H9 (cell line): ENCODE results near the gene GRIK1. TPM values are rescaled to one million over a fixed set of nuclear protein-coding genes. Genes with fewer than 3 reads are reported as not detected.

Experiments used
- DNase-seq: peaks from one replicate; pipeline ENCODE4 v3.0.0-alpha.2; 2017
- H2AFZ ChIP-seq: one replicate; pipeline ENCODE4 v1.6.1; 2013; ENCODE audit warnings: mild to moderate bottlenecking, low read length, control low read depth, moderate library complexity
- H2AK5ac ChIP-seq: 2 replicates; pipeline ENCODE4 v1.6.1; 2013; ENCODE audit warnings: low read length, control low read depth, mixed read lengths; ENCODE audit not compliant: insufficient read length
- H2BK120ac ChIP-seq: one replicate; pipeline ENCODE4 v1.6.1; 2013; ENCODE audit warnings: low read depth, mild to moderate bottlenecking, low read length, control low read depth, inconsistent platforms; ENCODE audit not compliant: poor library complexity, severe bottlenecking
- H2BK12ac ChIP-seq: 2 replicates; pipeline ENCODE4 v1.6.1; 2013; ENCODE audit warnings: low read length, control low read depth, mixed read lengths, low read depth; ENCODE audit not compliant: insufficient read length
- H2BK15ac ChIP-seq: 2 replicates; pipeline ENCODE4 v1.6.1; 2013; ENCODE audit warnings: low read depth, low read length, control low read depth
- H2BK20ac ChIP-seq: one replicate; pipeline ENCODE4 v1.6.1; 2013; ENCODE audit warnings: low read depth, mild to moderate bottlenecking, low read length, control low read depth, inconsistent platforms; ENCODE audit not compliant: poor library complexity, severe bottlenecking
- H2BK5ac ChIP-seq: 2 replicates; pipeline ENCODE4 v1.6.1; 2013; ENCODE audit warnings: low read length, control low read depth, mixed read lengths; ENCODE audit not compliant: insufficient read length
- H3K14ac ChIP-seq: 2 replicates; pipeline ENCODE4 v1.6.1; 2013; ENCODE audit warnings: low read length, control low read depth; ENCODE audit not compliant: insufficient read depth
- H3K18ac ChIP-seq: 2 replicates; pipeline ENCODE4 v1.6.1; 2013; ENCODE audit warnings: low read depth, mild to moderate bottlenecking, mixed read lengths, low read length, control low read depth; ENCODE audit not compliant: insufficient read length
- H3K23ac ChIP-seq: 2 replicates; pipeline ENCODE4 v1.6.1; 2013; ENCODE audit warnings: low read length, control low read depth, mixed read lengths, low read depth; ENCODE audit not compliant: insufficient read length
- H3K23me2 ChIP-seq: 2 replicates; pipeline ENCODE4 v1.6.1; 2013; ENCODE audit warnings: low read depth, mild to moderate bottlenecking, mixed read lengths, low read length, control low read depth; ENCODE audit not compliant: insufficient read length, poor library complexity, severe bottlenecking
- H3K27ac ChIP-seq: 2 replicates; pipeline ENCODE4 v1.5.1; 2013; ENCODE audit warnings: low read length, control low read depth, mixed read lengths, low read depth; ENCODE audit not compliant: insufficient read length
- H3K27me3 ChIP-seq: 2 replicates; pipeline ENCODE4 v1.6.1; 2013; ENCODE audit warnings: low read length, control low read depth, inconsistent platforms; ENCODE audit not compliant: insufficient read depth
- H3K4ac ChIP-seq: 2 replicates; pipeline ENCODE4 v1.6.1; 2013; ENCODE audit warnings: low read depth, mild to moderate bottlenecking, control low read depth, inconsistent platforms, low read length, moderate library complexity
- H3K4me1 ChIP-seq: 2 replicates; pipeline ENCODE4 v1.6.1; 2013; ENCODE audit warnings: low read length, control low read depth, inconsistent platforms; ENCODE audit not compliant: insufficient read depth
- H3K4me2 ChIP-seq: 2 replicates; pipeline ENCODE4 v1.6.1; 2013; ENCODE audit warnings: low read length, control low read depth, mixed read lengths; ENCODE audit not compliant: insufficient read length, insufficient read depth
- H3K56ac ChIP-seq: 2 replicates; pipeline ENCODE4 v1.6.1; 2013; ENCODE audit warnings: low read depth, mild to moderate bottlenecking, mixed read lengths, low read length, control low read depth; ENCODE audit not compliant: insufficient read length
- H3K79me1 ChIP-seq: 2 replicates; pipeline ENCODE4 v1.6.1; 2013; ENCODE audit warnings: low read depth, mild to moderate bottlenecking, moderate library complexity, low read length, control low read depth, inconsistent platforms; ENCODE audit not compliant: insufficient read depth, poor library complexity, severe bottlenecking
- H3K79me2 ChIP-seq: 2 replicates; pipeline ENCODE4 v1.6.1; 2013; ENCODE audit warnings: low read length, control low read depth, inconsistent platforms; ENCODE audit not compliant: insufficient read depth
- H3K9ac ChIP-seq: 2 replicates; pipeline ENCODE4 v1.6.1; 2013; ENCODE audit warnings: low read length, control low read depth, mixed read lengths; ENCODE audit not compliant: insufficient read length; ENCODE audit errors: extremely low read depth
- H3K9me3 ChIP-seq: one replicate; pipeline ENCODE4 v1.6.1; 2013; ENCODE audit warnings: low read depth, low read length, inconsistent platforms; ENCODE audit not compliant: control insufficient read depth
- H3T11ph ChIP-seq: one replicate; pipeline ENCODE4 v1.6.1; 2013; ENCODE audit warnings: mild to moderate bottlenecking, low read length, control low read depth, inconsistent platforms
- H4K20me1 ChIP-seq: one replicate; pipeline ENCODE4 v1.6.1; 2013; ENCODE audit not compliant: control insufficient read depth, insufficient read length, insufficient read depth
- H4K5ac ChIP-seq: 2 replicates; pipeline ENCODE4 v1.6.1; 2013; ENCODE audit warnings: low read depth, mild to moderate bottlenecking, mixed read lengths, low read length, control low read depth; ENCODE audit not compliant: insufficient read length
- H4K8ac ChIP-seq: replicated peaks from 2 replicates; pipeline ENCODE4 v1.6.1; 2013; ENCODE audit warnings: low read length, control low read depth, mixed read lengths, low read depth; ENCODE audit not compliant: insufficient read length
- H4K91ac ChIP-seq: 2 replicates; pipeline ENCODE4 v1.6.1; 2013; ENCODE audit warnings: low read depth, mild to moderate bottlenecking, moderate library complexity, mixed read lengths, low read length, control low read depth; ENCODE audit not compliant: insufficient read length
- H3K27ac Mint-ChIP-seq, 3 experiments: 2 replicates in 2 of 3; 3 replicates in 1 of 3; pipeline ENCODE4 v1.8.0; 2020 to 2021; ENCODE audit warnings: mixed read lengths in 3 of 3, mild to moderate bottlenecking in 1 of 3, moderate library complexity in 1 of 3
- H3K27me3 Mint-ChIP-seq: 2 replicates; pipeline ENCODE4 v1.8.0; 2021; ENCODE audit warnings: low read depth, mild to moderate bottlenecking, moderate library complexity, mixed read lengths
- H3K36me3 Mint-ChIP-seq, 3 experiments: 2 replicates in 2 of 3; 3 replicates in 1 of 3; pipeline ENCODE4 v1.8.0; 2020 to 2021; ENCODE audit warnings: low read depth in 3 of 3, mixed read lengths in 3 of 3; ENCODE audit not compliant: insufficient read depth in 1 of 3
- H3K4me1 Mint-ChIP-seq, 2 experiments: 2 replicates each; pipeline ENCODE4 v1.8.0; 2020; ENCODE audit warnings: mixed read lengths in 2 of 2
- H3K4me3 Mint-ChIP-seq, 2 experiments: 2 replicates in 1 of 2; 3 replicates in 1 of 2; pipeline ENCODE4 v1.8.0; 2020 to 2021; ENCODE audit warnings: mild to moderate bottlenecking in 2 of 2, mixed read lengths in 2 of 2, moderate library complexity in 1 of 2
- H3K9me3 Mint-ChIP-seq, 2 experiments: 2 replicates in 1 of 2; 3 replicates in 1 of 2; pipeline ENCODE4 v1.8.0; 2020; ENCODE audit warnings: mild to moderate bottlenecking in 2 of 2, mixed read lengths in 2 of 2, moderate library complexity in 1 of 2
- WGBS: extraction: QIAGEN DNeasy Blood & Tissue Kit; methylation state at CpG from one replicate; pipeline ENCODE4 v1.1.7; 2013; ENCODE audit warnings: missing lambda C conversion rate, low lambda C conversion rate, mixed read lengths; ENCODE audit not compliant: insufficient read length; ENCODE audit errors: extremely low coverage; 5-methylcytosine and 5-hydroxymethylcytosine counted together
- total RNA-seq: library from RNA; stranded (reverse); gene quantifications from 2 replicates; pipeline ENCODE4 v1.2.1, GENCODE V29; 2021
- TF ChIP-seq, protein P1 (sequence below): fragments of 200-600 bp; sonication (generic); conservative IDR thresholded peaks from 3 replicates; pipeline ENCODE4 v1.8.0; 2021; ENCODE audit warnings: antibody characterized with exemption, mild to moderate bottlenecking

Gene GRIK1
- total RNA-seq, 1 experiment from 2014 or later: not detected

DNA sequence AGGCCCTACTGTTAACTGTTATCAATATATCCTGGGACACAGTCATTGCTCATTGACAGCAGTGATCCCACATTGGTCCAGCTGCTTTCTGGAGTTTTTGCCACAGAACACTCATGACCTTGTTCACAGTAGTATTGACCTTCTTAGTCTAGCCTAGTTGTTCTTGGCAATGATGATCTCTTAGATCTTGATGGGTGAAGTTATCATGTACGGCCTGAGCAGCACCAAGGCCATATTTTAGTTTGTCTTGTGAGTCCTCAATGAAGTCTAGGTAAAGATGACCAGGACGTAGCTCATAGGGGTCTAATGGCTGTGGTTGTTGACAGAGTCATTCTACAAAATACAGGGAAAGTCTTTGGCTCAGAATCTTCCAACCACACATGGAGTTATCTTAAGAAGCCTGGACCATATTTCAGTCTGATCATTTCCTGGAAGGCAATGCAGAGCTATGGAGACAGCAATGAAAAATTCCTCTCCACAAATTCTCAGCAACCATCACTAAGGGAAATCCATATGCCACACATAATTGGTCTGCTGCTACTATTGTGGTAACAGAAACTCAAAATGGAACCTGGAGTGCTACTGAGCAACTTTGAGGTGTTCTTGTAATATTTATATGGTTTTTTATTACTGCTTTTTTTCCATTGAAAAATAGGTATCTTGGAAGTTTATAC, 279.6 kb downstream of the GRIK1 start:
- Histone ChIP-seq H3K18ac (no peak overlapping the region), H2BK12ac (no peak overlapping the region), H3K14ac (no peak overlapping the region), H3K79me2 (no peaks in the 10 kb centered on the region), H3K9me3 (no peaks in the 10 kb centered on the region), H4K91ac (no peak overlapping the region), H4K5ac (no peak overlapping the region), H2AFZ (no peak overlapping the region), H3K4ac (no peak overlapping the region), H3K23ac (no peak overlapping the region), H3K23me2 (no peaks in the 10 kb centered on the region), H3K9ac (no peak overlapping the region), H2BK15ac (no peak overlapping the region), H2AK5ac (no peak overlapping the region), H3K27me3 (no peaks in the 10 kb centered on the region), H3T11ph (no peak overlapping the region), H3K4me1 (no peaks in the 10 kb centered on the region; the same call in 1 of the 2 replicates), H3K56ac (no peak overlapping the region), H2BK5ac (no peak overlapping the region), H4K20me1 (no peaks in the 10 kb centered on the region), H2BK20ac (no peak overlapping the region), H3K27ac (no peak overlapping the region), H3K4me2 (no peak overlapping the region), H3K79me1 (no peaks in the 10 kb centered on the region), H2BK120ac (no peak overlapping the region), H4K8ac (no peak overlapping the region)
- Mint-ChIP-seq H3K9me3 (peaks cover 0 to 2% of the 10 kb centered on the region in 2 experiments; a peak in 2 of 5 replicates), H3K27ac (no peak overlapping the region), H3K36me3 (peaks cover 0 to 8% (median 2%) of the 10 kb centered on the region in 3 experiments; a peak in 3 of 7 replicates), H3K4me1 (peaks cover 6 to 14% of the 10 kb centered on the region in 2 experiments), H3K27me3 (no peaks in the 10 kb centered on the region), H3K4me3 (no peak overlapping the region)
- TF ChIP-seq, protein P1, sequence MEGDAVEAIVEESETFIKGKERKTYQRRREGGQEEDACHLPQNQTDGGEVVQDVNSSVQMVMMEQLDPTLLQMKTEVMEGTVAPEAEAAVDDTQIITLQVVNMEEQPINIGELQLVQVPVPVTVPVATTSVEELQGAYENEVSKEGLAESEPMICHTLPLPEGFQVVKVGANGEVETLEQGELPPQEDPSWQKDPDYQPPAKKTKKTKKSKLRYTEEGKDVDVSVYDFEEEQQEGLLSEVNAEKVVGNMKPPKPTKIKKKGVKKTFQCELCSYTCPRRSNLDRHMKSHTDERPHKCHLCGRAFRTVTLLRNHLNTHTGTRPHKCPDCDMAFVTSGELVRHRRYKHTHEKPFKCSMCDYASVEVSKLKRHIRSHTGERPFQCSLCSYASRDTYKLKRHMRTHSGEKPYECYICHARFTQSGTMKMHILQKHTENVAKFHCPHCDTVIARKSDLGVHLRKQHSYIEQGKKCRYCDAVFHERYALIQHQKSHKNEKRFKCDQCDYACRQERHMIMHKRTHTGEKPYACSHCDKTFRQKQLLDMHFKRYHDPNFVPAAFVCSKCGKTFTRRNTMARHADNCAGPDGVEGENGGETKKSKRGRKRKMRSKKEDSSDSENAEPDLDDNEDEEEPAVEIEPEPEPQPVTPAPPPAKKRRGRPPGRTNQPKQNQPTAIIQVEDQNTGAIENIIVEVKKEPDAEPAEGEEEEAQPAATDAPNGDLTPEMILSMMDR: no peak
- no peak for DNase-seq
- no CpG with 5 or more reads among the region's 2 CpGs for WGBS
